Sciatic nerve (tissue), 2 donors: ENCODE measurements around the gene CCDC70. TPM values are rescaled to one million over a fixed set of nuclear protein-coding genes. Genes with fewer than 3 reads are reported as not detected.

Experiments used
- ATAC-seq: fragments of 200-7000 bp; cut with Tn5 transposase; one replicate; pipeline ENCODE4 v1.9.1; 2020; ENCODE audit warnings: mild to moderate bottlenecking, moderate library complexity
- DNase-seq: peaks from one replicate; pipeline ENCODE4 v3.0.0-alpha.2; 2020; ENCODE audit warnings: low spot score
- intact Hi-C: fragments of 100-400 bp; cut with DNase I; formaldehyde crosslinking; loops from one replicate; pipeline ENCODE4 v1.14.2; 2022
- total RNA-seq: library from RNA; stranded (reverse); fragmentation: NEBNext Ultra II Directional; extraction: Animal tissue kit (Norgen Biotek cat#: 25700); gene quantifications from one replicate; pipeline ENCODE4 v1.2.1, GENCODE V29; 2021
- donor health status: DM: no; HTN: no; CAD: no.
- donor health status: DM: no; HTN: no; CAD: no.

The CCDC70 gene
- total RNA-seq, 1 donor from 2014 or later, result not detected

- no peak for ATAC-seq
- intact Hi-C loops, result no loop called here
- no peak for DNase-seq
These were observed 34.5 kb upstream of the CCDC70 start for GRCh38 chr13:51827254-51827653.

- intact Hi-C loops, result no loop called here
- ATAC-seq (no peak), DNase-seq (no peak)
These were observed 32.8 kb upstream of the CCDC70 start for GRCh38 chr13:51828730-51829567.

DNA sequence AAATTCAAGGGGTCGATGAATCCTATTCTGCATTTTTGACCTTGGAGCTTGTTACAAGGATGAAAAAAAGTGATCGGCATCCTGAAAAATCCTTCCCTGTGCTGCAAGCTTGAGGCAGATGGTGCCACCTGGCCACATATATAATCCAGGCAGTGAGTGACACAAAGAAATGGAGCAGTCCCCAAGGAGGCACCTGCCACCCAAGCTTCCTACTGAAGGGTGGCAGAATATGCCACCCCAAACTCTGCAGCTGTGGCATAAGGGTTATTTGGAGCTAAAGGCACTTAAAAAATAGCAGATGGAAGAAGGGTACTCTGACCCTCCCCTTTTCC, 32.2 kb upstream of the CCDC70 start:
- ATAC-seq (no peak), DNase-seq (no peak)
- intact Hi-C loops, result no loop called here

DNA sequence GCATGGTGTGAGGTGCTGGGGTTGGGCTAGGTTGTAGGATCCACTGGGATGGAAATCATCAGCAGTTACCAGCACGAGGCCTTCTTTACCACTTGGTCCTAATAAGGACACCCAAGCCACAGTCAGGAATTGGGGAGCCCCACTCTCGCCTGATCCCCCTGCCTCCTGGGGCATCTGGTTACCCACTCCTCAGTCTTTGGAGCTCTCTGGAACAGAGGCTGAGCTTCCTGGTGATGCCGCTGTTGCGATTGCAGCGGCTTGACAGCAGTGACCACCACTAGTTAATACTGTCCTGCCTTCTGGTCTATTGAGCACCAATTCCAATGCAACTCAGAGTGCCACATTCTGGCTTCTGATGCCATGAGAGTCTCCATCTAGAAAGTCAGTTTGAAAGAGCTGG, 30.2 kb upstream of the CCDC70 start:
- no peak for ATAC-seq
- intact Hi-C loops, result no loop called here
- no peak for DNase-seq

DNA sequence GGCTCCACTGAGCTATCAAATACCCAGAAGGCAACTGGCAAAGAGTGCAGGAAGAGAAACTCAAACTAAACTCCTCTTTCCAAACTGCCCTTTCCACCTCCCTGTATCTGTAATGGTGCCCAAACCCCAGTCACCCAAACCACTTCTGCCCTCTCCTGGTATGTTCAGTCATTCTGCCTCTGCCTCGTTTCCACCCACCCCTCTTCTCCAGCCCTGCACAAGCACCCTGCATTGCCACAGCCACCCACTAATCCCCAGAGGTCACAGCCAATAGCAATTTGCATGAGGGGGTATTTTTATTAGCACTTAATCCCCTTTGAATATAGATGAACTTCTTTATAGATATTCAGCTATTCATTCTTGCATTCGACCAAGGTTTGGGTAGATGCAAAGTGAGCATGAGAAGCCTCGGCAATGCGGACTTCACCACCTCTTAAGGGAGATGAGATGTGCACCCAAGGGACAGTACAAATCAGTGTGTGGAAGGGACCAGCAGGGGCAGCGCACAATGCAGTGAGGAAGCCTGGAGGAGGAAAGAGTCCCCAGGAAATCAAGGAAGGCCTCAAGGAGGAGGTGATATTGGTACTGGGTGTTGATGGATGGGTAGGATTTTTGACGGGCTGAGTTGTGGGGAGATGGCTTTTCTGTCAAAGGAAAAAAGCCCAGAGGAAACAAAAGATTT, 29.2 kb upstream of the CCDC70 start:
- DNase-seq (no peak), ATAC-seq (peak; percentile 90)
- intact Hi-C loops, result no loop called here

GRCh38 chr13:51833980-51834379, 27.8 kb upstream of the CCDC70 start:
- intact Hi-C loops, result no loop called here
- DNase-seq (no peak), ATAC-seq (no peak)

DNA sequence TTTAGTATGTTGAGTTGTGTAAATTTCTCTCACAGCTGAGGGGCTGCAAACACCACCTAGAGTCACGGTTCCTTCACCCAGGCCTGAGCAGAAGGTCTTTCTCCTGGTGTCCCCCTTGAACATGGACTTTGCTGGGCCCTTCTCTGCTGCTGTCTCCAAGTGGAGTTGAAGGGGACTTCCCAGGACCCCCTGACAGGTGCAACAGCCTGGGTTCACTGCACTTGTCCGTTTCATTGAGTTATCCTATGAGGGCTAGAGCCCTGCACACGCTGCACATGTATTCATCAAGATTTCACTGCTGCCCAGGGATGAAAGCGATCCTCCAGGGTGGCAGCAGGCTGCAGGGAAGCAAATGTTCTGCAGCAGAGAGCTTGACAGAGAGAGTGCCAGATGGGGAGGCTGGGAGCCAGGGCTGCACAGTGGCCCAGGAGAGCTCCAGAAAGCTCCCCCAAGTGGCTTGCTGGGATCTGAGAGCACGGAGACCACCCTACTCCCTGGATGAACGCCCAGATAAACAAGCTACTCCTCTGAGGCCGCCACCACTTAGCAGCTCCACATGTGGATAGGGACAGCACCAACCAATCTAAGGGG, 27.1 kb upstream of the CCDC70 start:
- intact Hi-C loops, result no loop called here
- no peak for DNase-seq
- no peak for ATAC-seq

GRCh38 chr13:51837016-51837415, 24.8 kb upstream of the CCDC70 start:
- intact Hi-C loops, result no loop called here
- ATAC-seq, result no peak

DNA sequence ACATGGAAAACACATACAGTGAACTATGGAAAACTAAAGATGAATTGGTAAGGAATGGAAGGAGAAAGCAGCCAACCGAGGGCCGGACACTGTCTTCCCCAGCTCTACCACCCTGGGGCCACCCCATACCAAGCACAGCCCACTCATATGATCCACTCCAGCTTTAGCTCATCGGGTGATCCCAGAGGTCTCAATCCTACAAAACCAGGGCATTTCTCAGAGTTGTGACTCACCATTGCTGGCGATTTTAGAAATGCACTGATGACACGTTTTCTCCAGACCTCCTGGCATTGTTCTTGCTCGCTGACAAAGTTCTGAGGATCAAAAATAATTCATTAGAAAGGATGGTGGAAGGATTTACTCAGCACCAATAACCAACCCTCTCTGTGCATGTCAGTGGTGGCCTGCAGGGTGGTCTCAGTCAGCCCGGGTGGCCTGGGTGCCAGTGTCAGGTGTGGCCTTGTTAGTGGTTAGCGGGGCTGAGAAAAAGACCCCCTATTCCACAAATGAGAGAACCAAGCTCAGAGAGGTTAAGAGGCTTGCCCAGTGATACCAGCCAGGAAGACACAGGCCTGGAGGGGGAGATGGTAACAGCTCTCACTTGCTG, 23.4 kb upstream of the CCDC70 start:
- no peak for ATAC-seq
- intact Hi-C loops, result no loop called here
- no peak for DNase-seq

More at GRCh38 chr13:51837016-51837415, 24.8 kb upstream of the CCDC70 start:
- no peak for DNase-seq

DNA sequence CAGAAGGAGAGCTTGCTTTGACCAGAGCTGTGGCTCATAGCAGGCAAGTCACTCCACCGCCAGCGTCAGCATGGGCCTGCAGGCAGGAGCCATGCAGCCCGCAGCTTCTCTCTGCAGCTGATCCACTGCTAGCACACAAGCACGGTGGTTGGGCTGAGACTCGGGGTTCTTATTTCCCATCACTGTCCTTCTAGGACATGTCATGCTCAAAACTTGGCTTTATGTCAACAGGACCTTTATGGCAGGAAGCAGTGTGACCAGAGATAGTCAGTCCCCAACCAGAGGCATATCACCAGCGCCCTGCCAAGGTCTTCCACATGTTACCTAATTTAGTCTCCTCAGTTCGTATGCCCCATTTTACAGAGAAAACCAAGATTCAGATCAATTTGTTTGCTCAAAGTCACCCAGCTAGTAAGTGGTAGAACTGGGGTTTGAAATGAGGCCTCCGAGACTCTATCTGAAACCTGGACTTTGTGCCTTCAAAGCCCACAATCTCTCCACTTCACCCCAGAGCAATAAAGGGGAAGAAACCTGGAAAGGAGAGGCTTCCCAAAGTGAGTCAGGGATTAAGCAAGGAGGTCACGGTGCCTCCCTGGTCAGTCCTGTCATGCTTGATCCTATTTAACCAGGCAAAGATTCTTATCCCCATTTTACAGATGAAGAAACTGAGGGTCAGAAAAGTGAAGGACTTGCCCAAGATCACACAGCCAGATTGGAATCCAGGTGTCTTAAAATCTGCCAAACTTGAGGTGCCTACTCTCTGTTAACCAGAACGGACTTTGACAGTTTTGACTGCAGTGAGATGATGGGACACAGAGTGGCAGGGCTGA, 21.8 kb upstream of the CCDC70 start:
- DNase-seq (no peak), ATAC-seq (no peak)
- intact Hi-C loops, result no loop called here

- intact Hi-C loops, result no loop called here
- ATAC-seq, result no peak
- DNase-seq, result no peak
These were observed 20.9 kb upstream of the CCDC70 start for GRCh38 chr13:51840917-51841316.

- no peak for DNase-seq
- intact Hi-C loops, result no loop called here
- ATAC-seq, result no peak
These were observed 20.0 kb upstream of the CCDC70 start for GRCh38 chr13:51841732-51842131.

DNA sequence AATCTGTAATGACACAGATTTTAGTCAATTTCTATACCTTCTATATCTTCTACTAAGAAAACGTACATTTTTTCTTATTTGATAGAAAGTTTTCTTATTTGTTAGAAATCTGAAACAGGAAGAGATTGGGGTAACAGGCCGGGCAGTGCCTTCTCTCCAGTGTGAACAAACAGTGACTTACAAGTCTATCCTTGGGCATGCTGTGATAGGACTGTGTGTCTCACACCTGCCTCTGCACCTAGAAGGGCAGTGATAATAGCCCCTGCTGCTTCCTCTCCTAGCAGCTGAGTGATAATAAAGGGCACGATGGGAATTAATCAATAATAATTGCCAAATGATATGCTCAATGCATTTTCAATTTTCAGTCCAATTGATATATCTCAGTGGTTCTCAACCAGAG, 18.2 kb upstream of the CCDC70 start:
- intact Hi-C loops, result no loop called here
- no peak for ATAC-seq
- DNase-seq, result no peak

DNA sequence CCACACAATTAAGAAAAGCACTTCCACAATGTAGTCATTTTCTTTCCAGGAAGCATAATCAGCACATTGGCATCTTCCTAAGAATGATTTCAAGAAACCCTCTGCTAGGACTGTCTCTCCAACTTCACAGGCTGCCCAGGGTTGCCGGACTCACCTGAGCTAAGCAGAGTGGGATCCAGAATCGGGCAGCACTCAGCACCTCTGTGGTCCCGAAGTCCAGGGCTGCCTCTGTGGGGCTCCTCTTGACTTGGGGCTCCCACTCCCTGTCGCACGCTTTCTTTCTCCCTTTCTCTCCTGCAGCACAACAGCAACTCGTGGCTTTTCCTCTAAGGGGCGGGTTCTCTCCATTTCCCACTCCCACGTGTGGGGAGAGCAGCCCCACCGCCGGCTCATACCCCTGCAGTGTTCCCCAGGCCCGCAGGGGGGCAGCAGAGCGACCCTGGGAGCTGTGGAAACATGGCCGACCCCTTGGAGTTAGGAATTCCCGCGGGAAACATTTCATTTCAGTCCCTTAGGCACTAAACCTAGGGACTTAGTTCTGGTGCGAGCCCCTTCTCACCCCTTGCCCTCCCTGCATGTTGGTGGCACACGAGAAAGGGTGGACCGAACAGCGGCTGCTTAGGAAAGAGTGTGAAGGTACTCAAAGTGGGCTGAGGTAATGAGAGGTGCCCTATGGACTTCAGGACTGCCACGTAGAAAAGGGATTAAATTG, 16.8 kb upstream of the CCDC70 start, which contains the start of gene TMEM272:
Gene TMEM272, minus strand, starts transcription at position 316 of the 712 bp plus-strand sequence. CDS start 6,647 bp downstream, outside the sequence.
- intact Hi-C loops, result no loop called here
- DNase-seq (no peak), ATAC-seq (peak; percentile 59)

DNA sequence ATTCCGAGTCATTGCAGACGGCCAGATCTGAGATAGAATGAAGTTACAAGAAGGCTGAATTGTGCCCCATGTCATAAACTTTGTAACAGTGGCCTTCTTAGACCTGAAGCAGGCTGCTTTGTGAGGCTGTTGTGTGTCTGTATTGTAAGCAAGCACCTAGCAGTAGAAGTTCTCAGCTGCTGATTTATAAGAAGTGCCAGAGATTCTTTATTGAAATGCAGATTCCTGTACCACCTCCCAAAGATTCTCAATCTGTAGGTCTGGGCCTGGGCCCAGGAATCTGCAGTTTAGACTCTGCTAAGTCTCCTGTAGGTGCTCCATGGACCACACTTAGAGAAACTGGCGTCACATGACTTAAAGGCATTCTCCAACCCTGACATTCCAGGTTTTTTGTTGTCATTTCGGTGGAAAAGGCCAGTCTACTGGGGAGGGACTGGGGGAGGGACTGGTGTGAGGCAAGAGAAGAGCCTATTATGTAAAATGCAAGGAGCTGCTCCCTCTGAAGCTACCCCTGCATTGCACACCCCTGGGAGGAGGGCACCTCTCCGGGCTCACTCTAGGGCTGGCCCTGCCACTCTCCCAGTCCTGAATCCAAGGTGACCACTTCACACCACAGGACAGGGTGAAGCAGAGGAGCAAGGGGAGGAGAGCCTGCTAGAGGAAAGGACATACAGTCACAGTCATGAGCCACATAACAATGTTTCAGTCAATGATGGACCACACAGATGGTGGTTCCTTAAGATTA, 16.0 kb upstream of the CCDC70 start:
- no peak for DNase-seq
- intact Hi-C loops, result no loop called here
- ATAC-seq, result no peak

DNA sequence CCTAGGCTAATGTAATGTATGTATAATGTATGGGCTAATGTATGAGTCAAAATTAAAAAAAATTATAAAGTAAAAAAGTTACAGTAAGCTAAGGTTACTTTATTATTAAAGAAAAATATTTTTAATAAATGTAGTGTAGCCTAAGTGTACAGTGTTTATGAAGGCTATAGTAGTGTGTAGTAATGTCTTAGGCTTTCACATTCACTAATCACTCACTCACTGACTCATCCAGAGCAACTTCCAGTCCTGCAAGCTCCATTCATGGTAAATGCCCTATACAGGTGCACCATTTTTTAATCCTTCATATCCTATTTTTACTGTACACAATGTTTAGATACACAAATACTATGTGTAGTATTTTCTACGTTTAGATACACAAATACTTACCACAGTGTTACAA, 15.0 kb upstream of the CCDC70 start:
- ATAC-seq (no peak), DNase-seq (no peak)
- intact Hi-C loops, result no loop called here

- ATAC-seq (no peak), DNase-seq (no peak)
- intact Hi-C loops, result no loop called here
These were observed 13.1 kb upstream of the CCDC70 start for GRCh38 chr13:51848674-51849073.
